Measurements from ENCODE around the gene TOMM34. TPM values are rescaled to one million over a fixed set of nuclear protein-coding genes. Genes with fewer than 3 reads are reported as not detected.

TOMM34 gene
- total RNA-seq, 1 donor: 16.3 TPM

DNA sequence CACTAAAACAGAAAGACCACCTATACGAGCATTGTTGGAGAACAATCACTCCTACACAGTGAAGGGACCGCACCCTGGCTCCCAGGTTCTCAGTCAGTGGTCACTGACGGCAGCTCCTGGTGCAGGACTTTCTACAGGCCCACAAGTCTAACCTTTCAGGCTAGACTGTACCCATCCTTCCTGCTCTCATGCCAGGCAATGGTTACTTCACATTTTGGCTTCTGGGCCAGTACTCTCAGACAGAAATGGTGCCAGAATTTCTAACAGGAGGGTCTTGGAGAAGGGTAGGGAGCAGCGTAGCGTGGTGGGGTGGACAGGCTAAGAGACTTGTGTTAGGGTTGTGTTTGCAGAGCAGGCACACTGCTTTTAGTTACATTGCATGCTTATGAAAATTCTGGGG, 12.1 kb downstream of the TOMM34 start:
- no peak overlapping the region for H2AFZ ChIP-seq (ENCODE audit: low read length)
- no peak overlapping the region for H3K4me3 ChIP-seq (ENCODE audit: insufficient read depth, low read length)
- H3K27ac ChIP-seq (ENCODE audit: low read depth, low read length): no peak overlapping the region
- H4K20me1 ChIP-seq (ENCODE audit: insufficient read depth, low read length): peaks cover 4% of the 10 kb centered on the region
- TF ChIP-seq, protein P1, sequence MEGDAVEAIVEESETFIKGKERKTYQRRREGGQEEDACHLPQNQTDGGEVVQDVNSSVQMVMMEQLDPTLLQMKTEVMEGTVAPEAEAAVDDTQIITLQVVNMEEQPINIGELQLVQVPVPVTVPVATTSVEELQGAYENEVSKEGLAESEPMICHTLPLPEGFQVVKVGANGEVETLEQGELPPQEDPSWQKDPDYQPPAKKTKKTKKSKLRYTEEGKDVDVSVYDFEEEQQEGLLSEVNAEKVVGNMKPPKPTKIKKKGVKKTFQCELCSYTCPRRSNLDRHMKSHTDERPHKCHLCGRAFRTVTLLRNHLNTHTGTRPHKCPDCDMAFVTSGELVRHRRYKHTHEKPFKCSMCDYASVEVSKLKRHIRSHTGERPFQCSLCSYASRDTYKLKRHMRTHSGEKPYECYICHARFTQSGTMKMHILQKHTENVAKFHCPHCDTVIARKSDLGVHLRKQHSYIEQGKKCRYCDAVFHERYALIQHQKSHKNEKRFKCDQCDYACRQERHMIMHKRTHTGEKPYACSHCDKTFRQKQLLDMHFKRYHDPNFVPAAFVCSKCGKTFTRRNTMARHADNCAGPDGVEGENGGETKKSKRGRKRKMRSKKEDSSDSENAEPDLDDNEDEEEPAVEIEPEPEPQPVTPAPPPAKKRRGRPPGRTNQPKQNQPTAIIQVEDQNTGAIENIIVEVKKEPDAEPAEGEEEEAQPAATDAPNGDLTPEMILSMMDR (IDR thresholded peaks at IDR 0.05; ENCODE audit: extremely low read depth, low read depth, low read length): no peak
- no peaks in the 10 kb centered on the region for H3K4me1 ChIP-seq (ENCODE audit: insufficient read depth, low read length)
- no peaks in the 10 kb centered on the region for H3K9me3 ChIP-seq (ENCODE audit: low read depth, low read length)
- H3K27me3 ChIP-seq (ENCODE audit: insufficient read depth, low read length): no peaks in the 10 kb centered on the region
- no peak for DNase-seq (ENCODE audit: insufficient read length, low spot score, missing footprints)
- H3K4me2 ChIP-seq (ENCODE audit: insufficient read depth, low read length): no peak overlapping the region
- H3K36me3 ChIP-seq (ENCODE audit: insufficient read depth, low read length): peaks cover 97% of the 10 kb centered on the region
- peaks cover 22% of the 10 kb centered on the region for H3K79me2 ChIP-seq (ENCODE audit: insufficient read depth, low read length)

DNA sequence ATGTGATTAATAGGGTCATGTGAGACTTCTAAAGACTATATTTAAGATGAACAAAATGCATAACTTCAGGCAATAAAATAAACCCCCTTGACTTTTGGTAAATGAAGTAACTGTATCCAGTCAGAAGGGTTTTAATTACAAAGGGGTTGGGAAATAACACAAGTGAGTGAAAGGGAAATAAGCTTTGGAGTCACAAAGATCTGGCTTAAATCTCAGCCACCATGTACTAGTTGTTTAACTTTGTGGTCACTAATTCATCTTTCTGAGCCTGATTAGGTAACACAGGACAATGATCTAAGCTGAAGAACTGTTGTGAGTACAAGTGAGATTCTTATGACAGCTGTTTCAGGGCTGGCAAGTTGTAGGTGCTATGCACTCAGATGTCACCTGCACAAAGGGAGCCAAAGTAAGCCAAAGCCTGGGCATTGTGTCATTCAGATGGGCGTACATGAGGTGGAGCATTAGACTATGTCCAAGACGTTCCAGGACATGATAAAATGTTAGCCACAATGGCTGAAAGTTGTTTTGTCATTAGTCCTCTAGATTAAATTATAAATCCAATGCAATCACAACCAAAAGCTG, 13.8 kb downstream of the TOMM34 start:
- TF ChIP-seq, protein P1 (IDR thresholded peaks at IDR 0.05; ENCODE audit: extremely low read depth, low read depth, low read length): no peak
- H3K36me3 ChIP-seq (ENCODE audit: insufficient read depth, low read length): peaks cover 97% of the 10 kb centered on the region
- no peak overlapping the region for H3K27ac ChIP-seq (ENCODE audit: low read depth, low read length)
- H4K20me1 ChIP-seq (ENCODE audit: insufficient read depth, low read length): no peaks in the 10 kb centered on the region
- H3K79me2 ChIP-seq (ENCODE audit: insufficient read depth, low read length): peaks cover 12% of the 10 kb centered on the region
- no peak overlapping the region for H3K4me3 ChIP-seq (ENCODE audit: insufficient read depth, low read length)
- no peaks in the 10 kb centered on the region for H3K9me3 ChIP-seq (ENCODE audit: low read depth, low read length)
- H3K4me1 ChIP-seq (ENCODE audit: insufficient read depth, low read length): no peaks in the 10 kb centered on the region
- H3K27me3 ChIP-seq (ENCODE audit: insufficient read depth, low read length): no peaks in the 10 kb centered on the region
- H3K4me2 ChIP-seq (ENCODE audit: insufficient read depth, low read length): no peak overlapping the region
- no peak overlapping the region for H2AFZ ChIP-seq (ENCODE audit: low read length)
- DNase-seq (ENCODE audit: insufficient read length, low spot score, missing footprints): no peak

DNA sequence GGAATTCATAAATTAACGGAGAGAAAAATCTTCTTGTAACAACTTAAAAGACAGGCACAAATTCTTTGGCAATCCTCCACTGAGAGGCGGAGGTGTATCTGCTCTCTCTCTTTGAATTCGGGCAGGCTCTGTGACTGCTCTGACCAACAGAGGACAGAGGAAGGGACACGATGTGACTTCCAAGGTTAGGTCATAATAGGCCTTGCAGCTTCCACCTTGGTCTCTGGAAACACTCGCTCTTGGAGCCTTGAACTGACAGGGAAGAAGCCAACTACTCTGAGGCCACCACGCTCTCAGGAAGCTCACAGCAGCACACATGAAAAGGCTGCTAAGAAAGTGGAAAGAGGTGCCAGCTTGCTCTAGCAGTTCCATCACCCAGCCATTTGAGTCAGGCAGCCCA, 14.9 kb downstream of the TOMM34 start:
- DNase-seq (ENCODE audit: insufficient read length, low spot score, missing footprints): no peak
- TF ChIP-seq, protein P1 (IDR thresholded peaks at IDR 0.05; ENCODE audit: extremely low read depth, low read depth, low read length): no peak
- no peak overlapping the region for H2AFZ ChIP-seq (ENCODE audit: low read length)
- no peaks in the 10 kb centered on the region for H3K4me1 ChIP-seq (ENCODE audit: insufficient read depth, low read length)
- H3K36me3 ChIP-seq (ENCODE audit: insufficient read depth, low read length): peaks cover 96% of the 10 kb centered on the region
- H3K4me2 ChIP-seq (ENCODE audit: insufficient read depth, low read length): no peak overlapping the region
- peaks cover 6% of the 10 kb centered on the region for H3K79me2 ChIP-seq (ENCODE audit: insufficient read depth, low read length)
- no peaks in the 10 kb centered on the region for H4K20me1 ChIP-seq (ENCODE audit: insufficient read depth, low read length)
- no peak overlapping the region for H3K27ac ChIP-seq (ENCODE audit: low read depth, low read length)
- H3K9me3 ChIP-seq (ENCODE audit: low read depth, low read length): no peaks in the 10 kb centered on the region
- H3K27me3 ChIP-seq (ENCODE audit: insufficient read depth, low read length): no peaks in the 10 kb centered on the region
- no peak overlapping the region for H3K4me3 ChIP-seq (ENCODE audit: insufficient read depth, low read length)

DNA sequence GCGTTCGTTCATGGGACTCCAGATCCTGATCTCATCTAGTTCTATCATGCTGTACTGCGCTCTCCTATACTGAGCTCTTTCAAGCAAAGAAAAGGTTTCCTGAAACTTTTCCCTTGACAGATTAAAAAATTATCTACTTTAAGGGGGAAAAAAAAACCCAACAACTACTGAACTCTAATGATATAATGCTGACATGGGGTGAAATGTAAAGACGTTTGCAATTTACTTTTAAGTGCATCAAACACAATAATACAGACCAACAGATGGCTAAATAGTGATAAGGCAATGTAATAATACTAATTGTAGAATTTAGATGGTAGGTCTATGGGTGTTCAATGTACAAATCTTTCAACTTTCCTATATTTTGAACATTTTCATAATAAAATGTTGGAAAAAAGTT, 16.4 kb downstream of the TOMM34 start:
- H3K4me1 ChIP-seq (ENCODE audit: insufficient read depth, low read length): peaks cover 2% of the 10 kb centered on the region
- no peaks in the 10 kb centered on the region for H3K9me3 ChIP-seq (ENCODE audit: low read depth, low read length)
- no peak overlapping the region for H3K4me2 ChIP-seq (ENCODE audit: insufficient read depth, low read length)
- peaks cover 5% of the 10 kb centered on the region for H3K79me2 ChIP-seq (ENCODE audit: insufficient read depth, low read length)
- no peak overlapping the region for H3K4me3 ChIP-seq (ENCODE audit: insufficient read depth, low read length)
- no peak overlapping the region for H2AFZ ChIP-seq (ENCODE audit: low read length)
- H3K27me3 ChIP-seq (ENCODE audit: insufficient read depth, low read length): no peaks in the 10 kb centered on the region
- DNase-seq (ENCODE audit: insufficient read length, low spot score, missing footprints): no peak
- peaks cover 91% of the 10 kb centered on the region for H3K36me3 ChIP-seq (ENCODE audit: insufficient read depth, low read length)
- TF ChIP-seq, protein P1 (IDR thresholded peaks at IDR 0.05; ENCODE audit: extremely low read depth, low read depth, low read length): no peak
- H4K20me1 ChIP-seq (ENCODE audit: insufficient read depth, low read length): no peaks in the 10 kb centered on the region
- no peak overlapping the region for H3K27ac ChIP-seq (ENCODE audit: low read depth, low read length)
